ENCODE results near the gene FNBP1.

Gene FNBP1

DNA sequence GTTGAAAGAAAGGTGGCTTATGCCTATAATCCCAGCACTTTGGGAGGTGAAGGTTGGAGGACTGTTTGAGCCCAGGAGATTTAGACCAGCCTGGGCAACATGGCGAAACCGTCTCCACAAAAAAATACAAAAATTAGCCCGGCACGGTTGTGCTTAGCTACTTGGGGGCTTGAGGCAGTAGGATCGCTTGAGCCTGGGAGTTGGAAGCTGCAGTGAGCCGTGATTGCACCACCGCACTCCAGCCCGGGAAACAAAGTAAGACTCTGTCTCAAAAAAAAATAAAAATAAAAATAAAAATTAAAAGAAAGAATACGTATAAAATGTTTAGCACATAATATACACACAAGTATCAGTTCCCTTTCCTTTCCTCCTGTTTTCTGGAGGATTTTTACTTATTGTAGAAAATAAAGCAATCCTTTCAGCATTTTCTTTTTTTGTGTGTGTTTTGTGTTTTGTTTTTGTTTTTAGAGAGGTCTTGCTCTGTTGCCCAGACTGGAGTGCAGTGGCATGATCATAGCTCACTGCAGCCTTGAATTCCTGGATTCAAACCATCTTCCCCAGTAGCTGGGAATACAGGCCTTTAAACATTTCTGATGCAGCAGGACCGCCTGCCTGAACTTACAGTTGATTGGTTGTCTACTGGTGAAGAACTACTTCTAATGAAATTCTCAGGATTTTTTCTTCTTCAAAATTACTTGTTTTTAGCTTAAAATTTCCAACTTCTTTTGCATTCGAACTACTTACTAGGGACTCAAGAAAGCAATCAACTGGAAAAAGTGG lies 6.6 kb upstream of the FNBP1 start:
- no peak for TF ChIP-seq CTCF (IDR thresholded peaks at IDR 0.05)
- Histone ChIP-seq H3K27ac (no peak overlapping the region), H3K4me3 (no peak overlapping the region)
- DNase-seq (ENCODE audit: low spot score): no peak

DNA sequence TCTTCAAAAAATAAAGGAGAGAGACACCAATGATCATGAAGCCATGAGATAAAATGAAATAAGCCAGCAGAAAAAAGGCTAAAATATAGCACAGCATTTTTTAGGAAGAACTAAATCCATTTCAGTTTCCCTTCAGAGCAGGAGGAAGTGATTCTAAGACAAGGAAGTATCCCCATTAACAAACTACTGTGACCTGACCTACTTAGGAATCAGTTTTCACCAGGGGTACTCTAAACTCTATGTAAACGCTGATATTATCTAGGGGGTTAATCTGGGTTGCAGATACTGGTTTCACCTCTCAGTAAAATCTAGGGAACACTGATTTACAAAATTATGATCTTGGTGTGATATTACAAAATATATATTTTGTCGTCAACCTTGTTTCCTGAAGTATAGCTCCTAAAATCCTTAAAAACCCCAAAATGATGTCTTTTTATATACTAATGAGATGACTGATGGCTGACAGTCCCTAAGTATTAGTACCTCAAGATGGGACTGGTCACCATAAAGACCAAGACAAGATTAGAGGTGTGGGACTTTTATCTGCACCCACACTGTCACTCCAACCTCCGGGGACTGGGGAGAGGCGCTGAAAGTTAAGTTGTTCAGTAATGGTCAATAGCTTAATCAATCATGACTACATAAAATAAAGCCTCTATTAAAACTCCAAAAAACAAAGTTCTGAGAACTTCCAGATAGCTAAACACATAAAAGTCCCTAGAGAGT lies 2.9 kb upstream of the FNBP1 start:
- Histone ChIP-seq H3K27ac (peak overlapping the region in 1 of 2 donors; percentile 3), H3K4me3 (no peak overlapping the region)
- DNase-seq (ENCODE audit: low spot score): no peak
- TF ChIP-seq CTCF (IDR thresholded peaks at IDR 0.05): no peak

DNA sequence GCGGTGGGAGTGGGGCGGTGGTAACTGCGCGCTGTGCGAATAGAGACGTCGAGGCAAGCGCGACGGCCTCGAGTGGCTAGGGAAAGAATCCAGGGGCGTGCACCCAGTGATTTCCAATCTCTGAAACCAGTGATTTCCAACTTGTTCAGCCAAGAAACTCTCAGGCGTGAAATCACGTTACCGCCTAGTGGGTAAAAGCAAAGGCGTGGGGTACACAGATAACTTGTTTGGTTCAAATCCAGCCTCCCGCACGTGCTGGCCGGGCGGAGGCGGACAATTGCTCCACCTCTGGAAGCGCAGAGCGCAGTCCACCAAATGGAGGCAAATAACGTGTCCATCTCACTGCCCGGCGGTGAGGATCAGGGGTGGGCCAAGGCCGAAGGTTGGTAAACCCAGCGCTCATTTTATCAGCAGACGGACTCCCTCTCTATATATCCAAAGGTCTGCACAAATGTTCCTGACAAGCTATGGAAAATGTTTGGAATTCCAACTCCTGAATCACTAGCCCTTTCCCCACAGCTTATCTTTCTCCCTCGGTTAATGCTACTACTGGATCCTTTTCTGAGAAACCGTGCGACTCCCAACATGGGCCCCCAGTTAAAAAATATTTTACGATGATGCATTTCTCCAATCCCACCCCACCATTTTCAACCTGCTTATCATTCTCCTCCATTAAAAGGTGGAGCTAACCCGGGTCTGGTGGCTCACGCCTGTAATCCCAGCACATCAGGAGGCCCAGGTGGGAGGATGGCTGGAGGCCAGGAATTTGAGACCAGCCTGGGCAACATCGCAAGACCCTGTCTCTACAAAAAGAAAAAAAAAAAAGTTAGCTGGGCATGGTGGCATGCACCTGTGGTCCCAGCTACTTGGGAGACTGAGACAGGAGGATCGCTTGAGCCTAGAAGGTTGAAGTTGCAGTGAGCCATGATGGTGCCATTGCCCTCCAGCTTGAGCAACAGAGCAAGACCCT lies 950 bp upstream of the FNBP1 start:
- DNase-seq (ENCODE audit: low spot score): peak; percentile 86
- peak overlapping the region; percentile 94 for H3K4me3 ChIP-seq
- TF ChIP-seq CTCF (IDR thresholded peaks at IDR 0.05): no peak
- H3K27ac ChIP-seq: peak overlapping the region; percentile 97

DNA sequence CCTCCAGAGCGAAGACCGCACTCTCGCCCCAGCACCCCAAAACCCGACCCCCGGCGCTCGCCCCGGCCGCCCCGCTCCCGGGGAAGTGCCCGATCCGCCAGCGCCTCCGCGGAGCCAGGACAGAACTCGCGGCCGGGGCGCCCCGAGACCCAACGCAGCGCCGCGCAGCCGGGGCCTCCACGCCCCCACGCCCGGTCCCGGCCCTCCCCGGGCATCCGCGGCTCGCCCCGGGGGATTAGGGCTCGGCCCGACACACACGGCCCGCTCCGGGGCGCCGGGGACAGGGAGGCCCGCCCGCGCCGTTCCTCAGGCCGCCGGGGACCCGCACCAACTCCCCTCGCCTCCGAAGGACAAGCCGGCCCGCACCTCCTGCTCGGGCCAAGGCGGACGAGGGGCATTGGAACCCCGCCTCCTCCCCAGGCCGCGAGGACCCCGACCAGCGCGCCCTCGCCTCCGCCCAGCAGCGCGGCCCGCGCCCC lies 544 bp downstream of the FNBP1 start:
- TF ChIP-seq CTCF (IDR thresholded peaks at IDR 0.05): no peak
- peak overlapping the region; percentile 97 for H3K27ac ChIP-seq
- peak; percentile 74 for DNase-seq (ENCODE audit: low spot score)
- peak overlapping the region; percentile 94 for H3K4me3 ChIP-seq

DNA sequence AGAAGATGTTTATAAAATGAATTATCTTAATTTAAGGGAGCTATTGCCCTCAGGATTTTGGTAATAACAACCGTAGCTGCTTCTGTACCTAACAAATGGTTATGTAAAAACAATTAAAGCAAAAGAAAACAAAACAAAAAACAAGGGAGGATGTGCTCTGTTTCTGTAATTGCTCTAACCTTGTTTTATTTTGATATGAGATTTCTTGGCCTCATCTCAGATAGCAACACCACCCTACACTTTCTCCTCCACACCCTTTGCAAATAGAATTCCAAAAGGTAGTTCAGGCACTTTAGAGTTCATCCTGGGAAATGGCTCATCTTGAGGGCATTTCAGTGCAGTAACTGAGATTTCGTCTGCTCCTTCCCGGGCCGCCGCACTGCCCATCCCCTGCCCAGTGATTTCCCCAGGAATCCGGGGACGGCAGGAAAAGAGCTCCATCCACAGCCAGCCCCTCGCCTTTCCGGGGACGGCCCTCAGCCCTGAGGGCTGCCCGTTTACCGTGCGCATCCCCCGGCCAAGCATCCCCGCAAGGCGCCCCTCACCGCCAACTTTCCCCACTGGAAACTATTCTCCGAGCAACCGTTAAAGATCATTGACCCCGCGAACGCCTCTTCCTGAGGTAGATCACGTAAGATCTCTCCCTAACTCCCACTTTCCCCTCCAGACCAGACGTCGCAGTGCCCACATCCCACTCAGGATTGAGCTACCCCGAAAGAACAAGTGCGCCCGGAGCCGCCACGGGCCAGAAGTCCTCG lies 1.2 kb downstream of the FNBP1 start:
- no peak for TF ChIP-seq CTCF (IDR thresholded peaks at IDR 0.05)
- Histone ChIP-seq H3K27ac (peak overlapping the region; percentile 97), H3K4me3 (peak overlapping the region; percentile 94)
- DNase-seq (ENCODE audit: low spot score): peak; percentile 75

DNA sequence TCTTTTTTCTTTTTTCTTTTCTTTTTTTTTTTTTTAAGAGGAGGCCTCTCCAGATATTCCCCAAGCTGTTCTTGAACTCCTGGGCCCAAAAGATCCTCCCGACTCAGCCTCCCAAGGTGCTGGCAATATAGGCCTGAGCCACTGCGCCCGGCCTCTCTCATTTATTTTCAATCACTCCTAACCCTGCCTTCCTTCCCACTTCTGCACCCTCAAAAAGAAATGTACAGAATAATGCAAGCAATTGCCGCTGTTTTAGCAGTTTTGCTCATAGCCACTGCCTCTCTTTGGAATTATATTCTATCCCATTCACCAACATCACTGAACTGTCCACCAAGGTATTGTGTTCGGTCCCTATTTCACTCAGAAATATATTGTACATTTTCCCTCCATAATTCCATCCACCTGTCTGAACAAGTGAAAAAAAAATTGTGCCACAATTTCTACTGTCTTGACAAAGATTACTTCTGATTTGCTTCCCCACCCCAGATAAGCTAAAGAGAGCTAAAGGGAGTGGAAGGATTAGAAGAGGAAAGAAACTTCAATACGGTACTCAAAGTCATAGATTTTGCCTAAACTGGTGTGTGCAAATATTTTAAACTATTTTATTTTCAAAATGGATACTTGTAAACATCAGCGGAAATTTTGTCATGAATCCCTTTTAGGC lies 1.9 kb downstream of the FNBP1 start:
- Histone ChIP-seq H3K4me3 (peak overlapping the region; percentile 94), H3K27ac (peak overlapping the region; percentile 97)
- TF ChIP-seq CTCF (IDR thresholded peaks at IDR 0.05): no peak
- DNase-seq (ENCODE audit: low spot score): peak; percentile 40

Measured in coronary artery (tissue), 2 donors.